NCI-H1048 (cell line): Measurements from ENCODE around the gene LTBR.
"Not testable (repeated sequence)": the region's sequence is repeated elsewhere in the genome, so short reads cannot be mapped to it uniquely, and the experiment has no call there.

Experiments
- DNase-seq: peaks from one replicate; lab custom pipeline; 2025; lab: John Stamatoyannopoulos, UW

The LTBR gene

DNA sequence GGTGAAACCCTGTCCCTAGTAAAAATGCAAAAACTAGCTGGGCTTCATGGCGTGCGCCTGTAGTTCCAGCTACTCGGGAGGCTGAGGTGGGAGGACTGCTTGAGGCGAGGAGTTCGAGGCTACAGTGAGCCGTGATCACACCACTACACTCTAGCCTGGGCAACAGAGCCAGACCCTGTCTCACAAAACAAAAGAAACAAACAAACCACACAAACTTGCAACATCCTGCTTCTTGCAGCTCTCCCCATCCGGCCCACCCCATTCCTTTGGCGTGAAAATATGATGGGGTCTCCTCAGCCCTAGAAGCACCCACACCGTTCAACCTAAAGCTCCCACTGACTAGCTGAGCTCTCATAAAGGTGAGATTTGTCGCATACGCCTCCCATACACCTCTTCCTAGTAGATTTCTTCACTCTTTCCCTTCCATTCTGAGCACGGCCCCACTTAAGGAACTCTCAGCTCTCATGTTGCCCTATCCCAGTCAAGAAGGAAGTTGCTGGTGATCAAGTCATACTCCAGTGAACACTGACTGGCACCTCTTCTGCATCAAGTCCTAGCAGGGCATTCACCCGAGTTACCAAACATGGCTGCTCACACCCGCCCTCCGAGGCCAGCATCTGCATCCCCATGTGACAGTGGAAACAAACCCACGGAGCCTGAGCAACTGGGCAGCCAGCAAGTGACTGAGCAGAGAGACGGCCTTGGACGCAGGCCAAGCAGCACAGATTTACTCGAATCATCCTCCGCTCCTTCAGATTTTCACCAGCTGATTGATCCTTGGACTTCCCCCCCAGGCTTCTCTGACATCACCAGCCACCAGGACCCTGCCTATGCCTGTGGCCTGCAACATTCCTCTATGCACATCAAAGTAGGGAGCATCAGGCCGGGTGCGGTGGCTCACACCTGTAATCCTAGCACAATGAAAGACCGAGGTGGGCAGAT lies 41.9 kb downstream of the LTBR start:
- DNase-seq, result no peak

DNA sequence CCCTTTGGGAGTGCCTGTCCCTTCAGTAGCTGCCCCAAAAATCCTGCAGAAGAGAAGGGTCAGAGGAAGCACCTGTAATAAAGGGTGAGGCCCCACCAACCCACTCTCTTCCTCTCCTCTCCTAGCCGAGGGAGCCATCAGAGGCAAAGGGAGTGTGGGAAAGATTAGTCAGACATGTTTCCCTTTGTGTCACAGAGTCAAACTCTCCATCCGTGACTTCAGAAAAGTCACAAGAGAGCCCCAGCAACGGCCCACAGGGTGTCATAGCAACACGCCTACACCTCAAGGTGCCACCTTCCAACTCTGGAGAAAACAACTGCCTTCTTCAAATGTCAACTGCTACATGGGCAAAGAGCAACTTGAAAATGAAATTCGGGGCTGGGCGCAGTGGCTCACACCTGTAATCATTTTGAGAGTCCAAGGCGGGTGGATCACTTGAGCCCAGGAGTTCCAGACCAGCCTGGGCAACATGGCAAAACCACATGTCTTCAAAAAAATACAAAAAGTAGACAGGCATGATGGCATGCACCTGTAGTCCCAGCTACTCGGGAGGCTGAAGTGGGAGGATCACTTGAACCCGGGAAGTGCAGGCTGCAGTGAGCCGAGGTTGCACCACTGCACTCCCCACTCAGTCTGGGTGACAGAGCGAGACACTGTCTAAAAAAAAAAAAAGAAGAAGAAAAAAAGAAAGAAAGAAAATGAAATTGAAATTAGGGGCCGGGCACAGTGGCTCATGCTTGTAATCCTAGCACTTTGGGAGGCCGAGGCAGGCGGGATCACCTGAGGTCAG lies 43.1 kb downstream of the LTBR start:
- DNase-seq, result no peak

DNA sequence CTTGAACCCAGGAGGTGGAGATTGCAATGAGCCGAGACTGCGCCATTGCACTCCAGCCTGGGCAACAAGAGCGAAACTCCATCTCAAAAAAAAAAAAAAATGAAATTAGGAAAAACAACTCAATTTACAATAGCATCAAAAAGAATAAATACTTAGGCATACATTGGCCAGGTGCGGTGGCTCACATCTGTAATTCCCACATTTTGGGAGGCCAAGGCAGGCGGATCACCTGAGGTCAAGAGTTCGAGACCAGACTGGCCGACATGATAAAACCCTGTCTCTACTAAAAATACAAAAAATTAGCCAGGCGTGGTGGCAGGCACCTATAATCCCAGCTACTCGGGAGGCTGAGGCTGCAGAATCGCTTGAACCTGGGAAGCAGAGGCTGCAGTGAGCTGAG lies 43.8 kb downstream of the LTBR start:
- not testable (repeated sequence) for DNase-seq

DNA sequence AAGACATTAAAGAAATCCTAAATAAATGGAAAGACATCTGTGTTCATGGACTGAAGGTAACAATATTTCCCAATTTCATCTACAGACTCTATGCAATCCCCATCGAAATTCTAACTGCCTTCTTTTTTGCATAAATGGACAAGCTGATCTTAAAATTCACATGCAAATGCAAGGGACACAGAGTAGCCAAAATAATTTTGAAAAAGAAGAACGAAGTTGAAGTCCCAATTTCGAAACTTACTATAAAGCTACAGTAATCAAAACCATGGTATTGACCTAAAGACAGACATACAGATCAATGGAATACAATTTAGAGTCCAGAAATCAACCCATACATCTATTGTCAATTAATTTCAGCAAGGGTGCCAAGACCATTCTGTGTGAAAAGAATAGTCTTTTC lies 44.4 kb downstream of the LTBR start:
- DNase-seq, result no peak

DNA sequence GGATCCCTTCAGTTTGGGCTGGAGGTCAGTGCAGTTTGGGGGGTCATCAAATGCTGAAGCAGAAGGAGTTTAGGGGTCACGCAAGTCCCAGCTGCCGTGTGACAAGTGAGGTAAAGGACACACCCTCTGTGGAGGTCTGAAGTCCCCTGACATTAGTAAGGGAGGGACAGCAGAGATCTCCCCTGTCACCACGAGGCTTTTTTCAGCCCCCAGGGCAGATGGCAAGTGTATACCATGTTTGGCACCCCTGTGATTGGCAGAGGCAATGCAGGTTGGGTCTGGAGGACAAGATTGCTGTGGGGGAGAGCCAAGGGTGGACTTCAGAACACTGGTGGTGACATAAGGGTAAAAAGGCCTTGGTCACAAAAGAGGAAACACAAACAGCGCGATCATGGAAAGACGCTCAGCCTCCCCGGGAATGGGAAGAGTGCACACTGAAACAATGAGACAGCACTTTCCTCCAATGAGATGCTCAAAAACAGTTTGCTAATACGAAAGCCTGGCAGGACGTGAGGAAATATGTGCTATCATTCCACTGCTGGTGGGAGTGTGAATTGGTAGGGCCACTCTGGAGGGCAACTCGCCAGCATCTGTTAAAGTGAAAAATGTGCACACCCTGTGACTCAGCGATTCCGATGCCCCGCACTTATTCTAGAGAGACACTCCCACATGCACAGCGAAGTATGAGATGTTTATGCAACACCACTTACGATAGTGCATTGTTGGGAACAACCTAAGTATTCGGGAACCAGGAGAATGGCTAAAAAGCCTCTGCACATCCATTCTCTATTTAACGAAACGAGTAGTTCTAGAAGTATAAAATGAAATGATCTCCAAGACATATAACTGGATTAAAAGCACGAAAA lies 46.4 kb downstream of the LTBR start:
- no peak for DNase-seq

DNA sequence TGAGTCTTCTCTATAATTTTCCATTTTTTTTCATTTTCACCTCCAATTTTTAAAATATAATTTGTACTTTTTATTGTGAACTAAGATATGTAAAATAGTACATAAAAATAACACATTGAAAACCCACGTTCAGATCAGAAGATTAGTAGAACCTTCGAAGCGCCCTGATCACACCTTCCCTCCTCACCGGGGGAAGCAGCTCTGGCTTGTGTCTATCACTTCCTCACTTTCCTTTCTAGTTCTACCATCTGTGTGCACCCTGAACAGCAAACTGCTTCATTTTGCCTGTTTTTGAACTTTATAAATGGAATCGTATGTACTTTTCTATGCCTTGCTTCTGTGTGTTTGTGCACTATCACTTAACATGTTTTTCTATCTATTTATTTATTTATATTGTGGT lies 49.0 kb downstream of the LTBR start:
- DNase-seq, result no peak

DNA sequence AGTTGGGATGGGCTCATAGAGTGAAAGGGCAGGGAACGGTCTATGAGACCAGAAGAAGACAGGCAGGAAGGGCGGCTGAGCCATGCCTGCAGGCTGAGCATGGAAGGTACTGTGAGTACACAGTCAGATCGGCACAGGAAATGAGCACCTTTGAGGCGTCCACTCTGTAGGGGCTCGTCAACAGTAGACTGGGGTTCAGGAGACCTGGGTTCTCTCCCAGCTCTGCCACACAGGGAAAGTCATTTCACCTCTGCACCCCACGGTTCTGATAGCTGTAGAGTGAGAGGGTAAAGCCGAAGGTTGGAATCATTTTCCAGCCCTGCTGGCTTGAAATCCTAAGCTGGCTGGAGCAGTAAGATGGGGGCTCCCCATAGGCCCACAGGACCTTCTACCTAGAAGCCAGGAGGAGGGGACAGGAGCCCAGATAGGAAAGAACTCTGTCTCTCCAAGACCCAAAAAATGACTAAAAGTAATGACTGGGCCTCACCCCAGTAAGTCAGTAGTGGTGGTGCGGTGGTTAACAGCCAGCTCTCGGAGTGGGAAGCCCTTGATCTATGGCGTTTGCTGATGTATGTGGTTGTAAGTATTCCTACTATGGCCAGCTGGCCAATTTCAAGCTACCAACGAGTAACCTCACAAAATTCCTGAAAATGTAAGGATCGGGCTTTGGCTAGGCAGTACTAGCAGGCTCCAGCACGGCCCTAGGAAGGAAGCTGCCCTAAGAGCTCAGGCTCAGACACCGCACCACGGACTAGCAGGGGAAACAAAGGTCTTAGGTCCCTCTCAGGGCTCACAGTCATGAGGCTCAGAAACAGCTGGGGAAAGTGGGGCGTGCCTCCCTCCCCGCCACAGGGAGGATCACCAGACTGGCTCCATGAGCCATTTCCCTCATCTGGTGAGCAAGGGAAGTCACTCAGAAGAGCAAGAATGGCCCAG lies 50.5 kb downstream of the LTBR start:
- DNase-seq, result no peak

DNA sequence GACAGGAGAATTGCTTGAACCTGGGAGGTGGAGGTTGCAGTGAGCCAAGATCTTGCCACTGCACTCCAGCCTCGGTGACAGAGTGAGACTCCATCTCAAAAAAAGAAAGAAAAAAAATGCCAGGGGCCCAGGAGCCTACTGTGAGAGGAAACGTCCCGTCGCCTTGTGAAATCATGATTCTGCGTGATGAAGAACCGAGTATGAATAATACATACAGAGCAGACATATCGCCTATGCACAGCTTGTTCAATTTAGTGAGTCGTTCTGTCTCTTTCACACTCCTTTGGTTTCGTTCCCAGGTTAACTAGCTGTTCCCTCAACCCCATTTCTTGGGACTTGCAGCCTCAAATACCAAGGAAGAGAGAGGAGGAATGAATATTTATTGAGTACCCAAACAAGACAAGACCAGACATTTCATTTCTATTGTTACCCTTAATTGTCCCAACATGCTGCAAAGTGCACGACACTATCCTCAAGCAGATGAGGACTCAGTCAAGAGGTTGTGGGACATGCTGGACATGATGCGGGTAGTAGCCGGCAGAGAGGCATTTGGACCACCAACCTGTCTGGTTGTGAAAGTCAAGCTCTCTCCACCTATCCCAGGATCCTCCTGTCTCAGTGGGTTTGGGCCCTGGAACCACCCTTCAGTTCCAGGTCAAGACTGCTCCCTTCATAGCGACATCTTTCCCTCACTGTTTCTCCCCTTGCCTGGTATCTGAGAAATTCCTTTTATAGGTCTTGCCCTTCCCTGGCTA lies 52.2 kb downstream of the LTBR start:
- no peak for DNase-seq

DNA sequence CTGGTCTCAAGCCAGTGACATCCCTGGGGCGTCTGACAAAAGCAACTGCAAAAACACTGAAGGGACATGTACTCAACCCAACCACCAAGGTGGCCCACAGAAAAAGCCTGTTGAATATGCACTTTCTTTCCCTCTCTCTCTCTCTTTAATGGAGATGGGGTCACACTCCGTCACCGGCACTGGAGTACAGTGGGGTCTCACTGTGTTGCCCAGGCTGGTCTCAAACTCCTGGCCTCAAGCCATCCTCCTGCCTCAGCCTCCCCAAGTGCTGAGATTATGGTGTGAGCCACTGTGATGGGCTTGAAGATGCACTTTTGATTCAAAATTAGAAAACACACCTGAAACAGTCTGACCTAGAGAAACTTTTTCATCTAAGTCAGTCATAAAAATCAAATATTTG lies 53.6 kb downstream of the LTBR start:
- DNase-seq, result no peak

DNA sequence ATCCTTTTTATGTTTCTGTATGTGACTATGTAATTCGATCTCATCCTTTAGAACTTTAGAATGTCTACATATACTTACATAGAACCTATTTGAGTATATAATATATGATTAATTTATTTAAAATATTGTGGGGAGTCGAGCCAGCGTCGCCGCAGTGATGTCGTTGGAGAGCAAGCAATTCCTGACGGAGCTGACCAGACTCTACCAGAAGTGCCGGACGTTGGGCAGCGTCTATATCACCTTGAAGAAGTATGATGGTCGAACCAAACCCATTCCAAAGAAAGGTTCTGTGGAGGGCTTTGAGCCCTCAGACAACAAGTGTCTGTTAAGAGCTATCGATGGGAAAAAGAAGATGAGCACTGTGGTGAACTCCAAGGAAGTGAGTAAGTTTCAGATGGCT lies 54.4 kb downstream of the LTBR start:
- DNase-seq, result no peak

DNA sequence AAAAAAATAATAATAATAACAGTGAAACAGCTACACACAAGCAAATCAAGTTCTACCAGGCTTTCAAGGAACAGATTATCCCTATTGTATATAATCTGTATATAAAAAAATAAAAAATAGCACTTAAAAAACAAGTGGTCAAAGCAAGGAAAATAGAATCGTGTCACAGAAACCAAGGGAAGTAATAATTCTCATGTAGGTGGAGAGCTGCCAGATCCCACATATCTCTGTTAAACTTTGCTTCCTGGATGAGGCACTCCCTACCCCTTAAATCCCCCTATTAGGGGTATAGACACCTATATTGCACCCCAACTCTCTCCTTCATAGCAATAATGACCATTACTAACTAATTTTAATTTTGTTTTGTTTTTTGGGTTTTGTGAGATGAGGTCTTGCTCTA lies 56.4 kb downstream of the LTBR start:
- DNase-seq, result no peak
